Amygdala (tissue), 56 donors: ENCODE results near the gene PARP2.
"Not testable (repeated sequence)": the region's sequence is repeated elsewhere in the genome, so short reads cannot be mapped to it uniquely, and the experiment has no call there.

Source experiments
- DNase-seq, 56 donors: peaks; one replicate each; lab custom pipeline; 2025; lab: John Stamatoyannopoulos, UW

The PARP2 gene

GRCh38 chr14:20343092-20343861 is at the start of gene PARP2:
TSS of gene PARP2 (plus strand) at chr14:20343635. CDS start at chr14:20343642, 7 bp downstream.
- peak; percentile 85 to 100 (median 98) for DNase-seq

GRCh38 chr14:20294636-20295035 is 48.8 kb upstream of the PARP2 start:
- DNase-seq: no peak

- no peak for DNase-seq
These were observed 48.4 kb upstream of the PARP2 start for GRCh38 chr14:20295067-20295466.

GRCh38 chr14:20302042-20302755 is 41.2 kb upstream of the PARP2 start:
- no peak for DNase-seq

- peak; percentile 19 to 88 (median 65) for DNase-seq
These were observed 38.0 kb upstream of the PARP2 start, which contains the start of gene TTC5 for GRCh38 chr14:20305265-20306078. TSS of gene TTC5 (minus strand) at chr14:20305951. CDS start at chr14:20305937, 14 bp downstream.

GRCh38 chr14:20306079-20306423 is 37.4 kb upstream of the PARP2 start:
- DNase-seq: no peak

- no peak for DNase-seq
These were observed 29.4 kb upstream of the PARP2 start for GRCh38 chr14:20314026-20314425.

- DNase-seq: no peak
These were observed 25.7 kb upstream of the PARP2 start for GRCh38 chr14:20317720-20318119.

GRCh38 chr14:20327005-20327869 is 16.2 kb upstream of the PARP2 start:
- DNase-seq: peak in 5 of 56 donors; percentile 1 to 58 (median 4)

GRCh38 chr14:20328705-20329104 is 14.7 kb upstream of the PARP2 start:
- no peak for DNase-seq

GRCh38 chr14:20329355-20329754 is 14.1 kb upstream of the PARP2 start:
- DNase-seq: no peak

GRCh38 chr14:20331053-20331613 is 12.3 kb upstream of the PARP2 start:
- no peak for DNase-seq

- DNase-seq: no peak
These were observed 11.0 kb upstream of the PARP2 start for GRCh38 chr14:20332431-20332787.

GRCh38 chr14:20332788-20333493 is 10.5 kb upstream of the PARP2 start, which contains the start of gene CCNB1IP1:
TSS of gene CCNB1IP1 (minus strand) at chr14:20333279. CDS start at chr14:20316523, 16,756 bp downstream.
- peak in 49 of 56 donors; percentile 7 to 84 (median 45) for DNase-seq

- no peak for DNase-seq
These were observed 10.0 kb upstream of the PARP2 start for GRCh38 chr14:20333494-20333841.

- DNase-seq: no peak
These were observed 9.4 kb upstream of the PARP2 start for GRCh38 chr14:20334017-20334416.

GRCh38 chr14:20341032-20341431 is 2.4 kb upstream of the PARP2 start:
- DNase-seq: not testable (repeated sequence)

GRCh38 chr14:20341646-20342045 is 1.8 kb upstream of the PARP2 start:
- no peak for DNase-seq

GRCh38 chr14:20343862-20344220 is 406 bp downstream of the PARP2 start:
- DNase-seq: no peak
